HG03565 (cell line): ENCODE results near the gene KIF27.
"Not testable (repeated sequence)": the region's sequence is repeated elsewhere in the genome, so short reads cannot be mapped to it uniquely, and the experiment has no call there.

Experiments used
- ATAC-seq: cut with Tn5 transposase; IDR thresholded peaks from one replicate; pipeline ENCODE4 v1.9.1; 2021; ENCODE audit warnings: mild to moderate bottlenecking, moderate library complexity; ENCODE audit not compliant: unreplicated experiment

The KIF27 gene, protein sequence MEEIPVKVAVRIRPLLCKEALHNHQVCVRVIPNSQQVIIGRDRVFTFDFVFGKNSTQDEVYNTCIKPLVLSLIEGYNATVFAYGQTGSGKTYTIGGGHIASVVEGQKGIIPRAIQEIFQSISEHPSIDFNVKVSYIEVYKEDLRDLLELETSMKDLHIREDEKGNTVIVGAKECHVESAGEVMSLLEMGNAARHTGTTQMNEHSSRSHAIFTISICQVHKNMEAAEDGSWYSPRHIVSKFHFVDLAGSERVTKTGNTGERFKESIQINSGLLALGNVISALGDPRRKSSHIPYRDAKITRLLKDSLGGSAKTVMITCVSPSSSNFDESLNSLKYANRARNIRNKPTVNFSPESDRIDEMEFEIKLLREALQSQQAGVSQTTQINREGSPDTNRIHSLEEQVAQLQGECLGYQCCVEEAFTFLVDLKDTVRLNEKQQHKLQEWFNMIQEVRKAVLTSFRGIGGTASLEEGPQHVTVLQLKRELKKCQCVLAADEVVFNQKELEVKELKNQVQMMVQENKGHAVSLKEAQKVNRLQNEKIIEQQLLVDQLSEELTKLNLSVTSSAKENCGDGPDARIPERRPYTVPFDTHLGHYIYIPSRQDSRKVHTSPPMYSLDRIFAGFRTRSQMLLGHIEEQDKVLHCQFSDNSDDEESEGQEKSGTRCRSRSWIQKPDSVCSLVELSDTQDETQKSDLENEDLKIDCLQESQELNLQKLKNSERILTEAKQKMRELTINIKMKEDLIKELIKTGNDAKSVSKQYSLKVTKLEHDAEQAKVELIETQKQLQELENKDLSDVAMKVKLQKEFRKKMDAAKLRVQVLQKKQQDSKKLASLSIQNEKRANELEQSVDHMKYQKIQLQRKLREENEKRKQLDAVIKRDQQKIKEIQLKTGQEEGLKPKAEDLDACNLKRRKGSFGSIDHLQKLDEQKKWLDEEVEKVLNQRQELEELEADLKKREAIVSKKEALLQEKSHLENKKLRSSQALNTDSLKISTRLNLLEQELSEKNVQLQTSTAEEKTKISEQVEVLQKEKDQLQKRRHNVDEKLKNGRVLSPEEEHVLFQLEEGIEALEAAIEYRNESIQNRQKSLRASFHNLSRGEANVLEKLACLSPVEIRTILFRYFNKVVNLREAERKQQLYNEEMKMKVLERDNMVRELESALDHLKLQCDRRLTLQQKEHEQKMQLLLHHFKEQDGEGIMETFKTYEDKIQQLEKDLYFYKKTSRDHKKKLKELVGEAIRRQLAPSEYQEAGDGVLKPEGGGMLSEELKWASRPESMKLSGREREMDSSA (N-terminal part only)

DNA sequence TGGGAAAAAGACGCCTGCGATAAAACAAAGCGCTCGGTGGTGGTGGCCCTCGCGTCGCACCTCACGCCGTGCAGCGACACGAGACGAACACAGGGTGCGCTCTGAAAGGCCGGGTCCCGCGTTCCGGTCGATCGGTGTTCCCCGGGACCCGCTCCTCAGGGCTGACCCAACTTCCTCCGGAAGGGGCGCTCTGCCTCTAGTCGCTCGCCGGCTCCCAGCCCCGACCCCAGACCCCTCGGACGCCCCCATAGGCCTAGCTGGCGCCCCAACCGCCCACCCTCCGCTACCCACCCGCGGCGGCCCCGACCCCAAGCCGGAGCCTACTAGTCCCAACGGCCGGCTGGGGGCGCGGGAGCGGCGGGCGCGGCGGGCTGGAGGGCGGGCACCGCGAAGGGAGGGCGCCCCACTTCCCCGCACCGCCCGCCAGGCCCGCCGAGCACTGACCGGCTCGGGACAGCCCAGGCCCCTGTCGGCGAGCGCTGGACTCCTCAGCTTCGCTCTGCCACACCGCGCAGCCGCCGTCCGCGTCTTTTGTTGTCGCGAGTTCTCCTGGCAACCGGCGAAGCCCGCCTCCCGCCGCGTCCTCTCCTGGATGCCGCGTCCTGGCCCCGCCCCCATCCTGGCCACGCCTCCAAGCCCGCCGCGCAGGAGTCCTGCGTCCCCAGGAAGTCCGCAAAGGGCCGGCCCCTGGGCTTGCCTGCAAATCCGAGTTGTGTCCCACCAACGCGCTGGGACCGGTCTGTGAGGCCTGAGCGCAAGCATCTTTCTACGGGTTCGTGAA, at the start of gene KIF27:
TSS of gene KIF27 (minus strand) at position 506 of the 781 bp plus-strand sequence. CDS start 5,841 bp downstream, outside the sequence.
- peak; percentile 90 for ATAC-seq

DNA sequence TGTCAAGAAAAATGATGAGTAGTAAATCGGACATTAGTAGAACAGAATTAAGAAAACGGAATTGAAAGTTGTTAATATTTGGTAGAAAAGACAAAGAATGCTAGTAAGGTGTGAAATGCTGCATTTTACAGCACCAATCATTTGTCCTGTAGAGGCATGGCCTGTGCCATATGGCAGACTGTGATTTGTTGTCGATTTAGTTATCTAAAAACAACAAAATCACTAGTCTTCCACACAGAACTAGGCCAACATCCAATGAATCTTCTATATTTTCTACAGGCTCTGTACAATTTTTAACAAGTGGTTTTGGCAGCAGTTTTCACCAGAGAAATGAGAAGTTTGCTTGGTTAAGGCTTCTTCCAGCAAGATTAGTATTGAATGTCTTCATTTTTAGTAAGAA, 48.4 kb upstream of the KIF27 start:
- no peak for ATAC-seq

DNA sequence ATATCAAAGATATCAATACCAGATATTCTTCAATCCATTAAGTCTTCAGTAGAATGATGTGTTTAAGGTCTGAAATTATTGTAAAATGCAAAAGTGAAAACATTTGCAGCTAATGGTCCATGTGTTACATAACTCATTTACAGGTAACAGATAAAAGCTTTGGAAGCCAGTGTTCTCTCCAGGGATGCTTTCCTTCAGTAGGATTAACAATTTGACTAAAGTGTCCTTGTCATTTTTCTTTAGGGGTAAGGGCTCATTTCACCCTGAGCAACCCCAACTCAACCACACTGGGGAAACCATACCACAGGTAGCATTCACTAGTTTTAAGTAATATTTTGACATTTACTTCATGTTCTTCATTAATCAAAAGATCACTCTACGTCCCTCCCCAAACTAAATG, 45.8 kb upstream of the KIF27 start:
- ATAC-seq: no peak

DNA sequence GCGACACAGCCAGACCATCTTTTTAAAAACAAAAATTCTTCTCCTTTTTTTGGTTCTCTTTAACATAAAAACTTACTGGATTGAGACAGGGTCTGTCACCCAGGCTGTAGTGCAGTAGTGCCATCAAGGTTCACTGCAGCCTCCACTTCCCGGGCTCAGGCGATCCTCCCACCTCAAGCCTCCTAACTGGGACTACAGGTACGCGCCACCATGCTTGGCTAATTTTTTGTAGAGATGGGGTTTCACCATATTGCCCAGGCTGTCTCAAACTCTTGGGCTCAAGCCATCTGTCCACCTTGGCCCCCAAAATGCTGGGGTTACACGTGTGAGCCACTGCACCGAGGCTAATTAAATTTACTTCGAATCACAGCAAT, 45.0 kb upstream of the KIF27 start:
- ATAC-seq: no peak

DNA sequence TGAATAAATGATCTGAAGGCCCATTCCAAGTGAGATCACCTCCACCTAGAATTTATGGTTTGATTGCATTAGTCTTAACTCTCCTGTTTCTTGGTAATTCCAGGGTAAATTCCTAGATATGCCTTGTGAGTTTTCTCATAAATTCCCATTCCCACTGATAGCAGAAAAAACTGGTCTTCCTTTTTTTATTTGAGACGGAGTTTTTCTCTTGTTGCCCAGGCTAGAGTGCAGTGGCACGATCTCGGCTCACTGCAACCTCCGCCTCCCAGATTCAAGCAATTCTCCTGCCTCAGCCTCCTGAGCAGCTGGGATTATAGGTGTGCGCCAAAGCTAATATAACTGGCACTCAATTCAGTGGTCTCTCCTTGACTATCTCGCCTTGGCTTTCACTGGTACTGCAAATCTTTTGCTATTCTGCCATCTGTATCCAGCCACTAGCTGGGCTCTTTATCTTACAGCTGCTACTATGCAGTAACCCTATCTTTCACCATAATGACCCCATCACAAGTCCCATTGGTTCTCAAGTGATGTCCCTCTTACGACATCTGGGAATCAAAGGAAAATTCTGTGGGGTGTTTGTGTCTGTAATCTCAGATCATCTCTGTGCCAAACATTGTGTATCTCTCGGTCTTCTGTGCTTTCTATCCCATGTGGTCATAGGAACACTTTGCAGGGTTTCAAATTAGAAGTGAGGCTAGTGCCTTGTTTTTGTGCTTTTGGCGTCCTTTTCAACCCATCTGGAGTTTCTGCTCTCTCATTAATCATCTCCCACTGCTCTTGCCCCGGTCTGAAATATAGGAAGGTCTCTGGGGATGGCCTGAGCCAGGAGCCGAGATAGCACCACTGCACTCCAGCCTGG, 44.3 kb upstream of the KIF27 start:
- no peak for ATAC-seq

DNA sequence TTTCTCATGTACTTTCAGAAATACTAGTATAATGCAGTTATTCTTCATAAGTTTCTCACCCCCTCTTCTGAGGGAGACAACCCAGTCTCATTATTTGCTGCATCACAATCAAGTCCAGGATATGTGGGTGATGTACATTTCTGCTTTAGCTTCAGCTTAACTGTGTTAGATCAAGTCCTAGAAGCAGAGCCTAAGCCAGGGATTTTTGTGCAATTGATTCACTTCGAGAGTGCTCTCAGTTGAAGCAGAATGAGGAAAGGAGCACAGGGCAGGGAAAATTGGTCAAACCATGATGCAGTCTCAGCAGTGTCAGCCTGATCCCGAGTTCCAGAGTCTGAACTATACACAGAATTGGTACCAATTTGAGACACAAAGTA, 43.7 kb upstream of the KIF27 start:
- ATAC-seq: no peak

DNA sequence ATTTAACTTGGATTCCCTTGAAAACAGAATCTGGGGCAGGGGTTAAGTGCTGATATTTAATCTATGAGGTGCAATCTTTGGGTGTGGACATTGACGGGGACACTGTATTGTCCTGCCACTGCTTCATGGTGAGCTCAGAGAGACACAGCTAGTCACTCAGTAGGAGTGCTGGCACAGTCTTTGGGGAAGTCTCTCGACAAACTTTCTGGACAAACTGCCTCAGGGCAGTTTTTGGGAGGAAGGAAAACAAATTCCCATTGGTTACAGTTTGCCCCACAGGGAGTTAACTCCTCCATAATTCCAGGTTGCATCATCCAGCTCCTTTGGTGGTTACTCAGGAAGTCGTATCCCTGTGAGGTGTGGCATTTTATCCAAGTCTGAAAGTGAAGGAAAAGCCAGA, 40.9 kb upstream of the KIF27 start:
- ATAC-seq: no peak

DNA sequence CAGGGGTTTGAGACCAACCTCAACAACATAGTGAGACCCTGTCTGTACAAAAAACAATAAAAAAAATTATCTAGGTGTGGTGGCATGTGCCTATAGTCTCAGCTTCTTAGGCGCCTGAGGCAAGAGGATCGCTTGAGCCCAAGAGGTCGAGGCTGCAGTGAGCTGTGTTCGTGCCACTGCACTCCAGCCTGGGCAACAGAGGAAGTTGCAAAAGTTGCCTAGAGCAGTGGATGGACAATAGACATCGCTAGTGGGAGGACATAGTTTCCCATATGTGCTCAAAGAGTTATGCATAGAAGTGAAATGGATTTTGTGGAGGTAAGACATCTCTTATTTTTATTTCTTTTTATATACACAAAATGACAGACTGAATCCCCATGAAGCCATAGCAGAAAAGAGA, 39.8 kb upstream of the KIF27 start:
- no peak for ATAC-seq

DNA sequence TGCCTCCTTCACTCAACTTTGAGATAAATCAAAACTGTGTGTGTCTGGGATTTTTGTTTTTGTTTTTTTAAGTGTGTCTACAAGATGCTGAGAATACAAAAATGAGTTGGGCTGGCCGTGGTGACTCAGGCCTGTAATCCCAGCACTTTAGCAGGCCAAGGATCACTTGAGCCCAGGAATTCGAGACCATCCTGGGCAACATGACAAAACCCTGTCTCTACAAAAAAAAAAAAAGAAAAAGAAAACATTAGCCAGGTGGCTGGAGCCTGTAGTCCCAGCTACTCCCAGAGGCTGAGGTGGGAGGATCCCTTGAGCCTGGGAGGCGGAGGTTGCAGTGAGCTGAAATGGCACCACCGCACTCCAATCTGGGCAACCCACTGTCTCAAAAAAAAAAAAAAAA, 37.8 kb upstream of the KIF27 start:
- no peak for ATAC-seq

DNA sequence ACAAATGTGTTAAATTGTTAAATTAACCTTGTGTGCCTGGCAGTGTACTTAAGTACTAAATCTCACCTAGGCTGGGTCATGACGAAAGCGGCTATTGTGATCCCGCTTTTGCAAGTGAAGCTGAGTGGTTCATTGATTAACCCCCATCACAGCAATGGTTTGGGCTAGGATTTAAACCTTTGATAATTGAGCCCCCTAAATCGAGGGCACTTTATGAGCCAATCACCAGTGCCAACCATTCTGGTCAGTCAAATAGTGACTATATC, 35.9 kb upstream of the KIF27 start:
- no peak for ATAC-seq

DNA sequence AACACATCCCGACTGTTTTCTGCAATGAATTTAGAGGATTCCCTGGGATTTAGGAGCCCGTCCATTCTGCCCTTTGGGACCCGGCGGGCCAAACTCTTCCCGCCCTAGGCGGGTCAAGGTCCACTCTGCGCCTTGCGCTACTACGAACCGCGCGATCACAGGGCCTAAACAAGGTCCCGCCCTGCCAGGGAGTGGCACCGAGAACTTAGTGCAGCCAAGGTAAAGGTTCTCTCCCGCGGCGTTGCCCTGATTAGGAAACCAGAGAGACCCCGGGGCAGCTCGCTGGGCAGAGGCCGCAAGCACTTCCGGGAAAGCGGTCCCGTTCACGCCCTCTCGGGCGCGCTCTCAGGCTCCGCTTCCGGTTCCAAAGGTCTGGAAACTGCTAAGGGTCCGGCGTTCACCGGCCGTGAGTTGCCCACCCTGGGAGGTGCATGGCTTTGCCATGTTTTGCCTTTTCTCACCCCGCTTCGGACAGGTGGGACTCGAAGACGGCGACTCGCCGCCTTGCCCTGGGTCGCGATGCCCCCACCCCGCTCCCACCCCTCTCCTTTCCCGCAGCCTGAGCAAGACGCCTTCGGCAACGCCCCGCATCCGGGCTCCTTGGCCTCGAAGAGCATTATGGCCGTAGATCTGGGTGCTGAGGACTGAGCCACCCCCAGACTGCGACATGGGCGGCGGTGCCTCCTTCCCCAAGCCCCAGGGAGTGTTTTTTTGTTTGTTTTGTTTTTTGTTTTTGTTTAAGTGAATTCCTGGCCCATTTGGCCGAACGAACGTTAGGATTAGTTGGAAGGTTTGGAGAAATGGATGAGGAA, 35.4 kb upstream of the KIF27 start:
- ATAC-seq: peak; percentile 59

DNA sequence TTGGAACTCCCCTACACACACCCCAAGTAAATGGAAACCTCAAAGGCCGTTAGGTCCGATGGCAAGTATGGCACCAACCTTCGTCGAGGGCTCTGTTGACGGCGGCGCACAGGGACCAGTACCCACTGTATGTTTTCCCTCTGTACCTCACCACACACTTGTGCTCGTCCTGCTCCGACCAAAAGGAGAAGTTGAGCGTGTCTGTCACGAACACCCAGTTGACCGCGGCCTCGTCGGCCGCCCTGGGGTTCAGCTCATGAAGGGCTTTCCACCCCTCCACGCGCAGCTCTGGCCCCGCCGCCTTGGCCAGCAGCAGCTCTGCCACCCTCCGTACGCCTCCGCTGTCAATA, 34.8 kb upstream of the KIF27 start:
- ATAC-seq: peak; percentile 32

DNA sequence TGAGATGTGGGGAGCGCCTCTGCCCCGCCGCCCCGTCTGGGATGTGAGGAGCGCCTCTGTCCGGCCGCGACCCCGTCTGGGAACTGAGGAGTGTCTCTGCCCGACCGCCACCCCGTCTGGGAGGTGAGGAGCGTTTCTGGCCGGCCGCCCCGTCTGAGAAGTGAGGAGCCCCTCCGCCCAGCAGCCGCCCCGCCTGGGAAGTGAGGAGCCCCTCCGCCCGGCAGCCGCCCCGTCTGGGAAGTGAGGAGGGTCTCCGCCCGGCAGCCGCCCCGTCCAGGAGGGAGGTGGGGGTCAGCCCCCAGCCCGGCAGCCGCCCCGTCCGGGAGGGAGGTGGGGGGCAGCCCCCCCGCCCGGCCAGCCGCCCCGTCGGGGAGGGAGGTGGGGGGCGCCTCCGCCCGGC, 26.9 kb upstream of the KIF27 start:
- not testable (repeated sequence) for ATAC-seq

DNA sequence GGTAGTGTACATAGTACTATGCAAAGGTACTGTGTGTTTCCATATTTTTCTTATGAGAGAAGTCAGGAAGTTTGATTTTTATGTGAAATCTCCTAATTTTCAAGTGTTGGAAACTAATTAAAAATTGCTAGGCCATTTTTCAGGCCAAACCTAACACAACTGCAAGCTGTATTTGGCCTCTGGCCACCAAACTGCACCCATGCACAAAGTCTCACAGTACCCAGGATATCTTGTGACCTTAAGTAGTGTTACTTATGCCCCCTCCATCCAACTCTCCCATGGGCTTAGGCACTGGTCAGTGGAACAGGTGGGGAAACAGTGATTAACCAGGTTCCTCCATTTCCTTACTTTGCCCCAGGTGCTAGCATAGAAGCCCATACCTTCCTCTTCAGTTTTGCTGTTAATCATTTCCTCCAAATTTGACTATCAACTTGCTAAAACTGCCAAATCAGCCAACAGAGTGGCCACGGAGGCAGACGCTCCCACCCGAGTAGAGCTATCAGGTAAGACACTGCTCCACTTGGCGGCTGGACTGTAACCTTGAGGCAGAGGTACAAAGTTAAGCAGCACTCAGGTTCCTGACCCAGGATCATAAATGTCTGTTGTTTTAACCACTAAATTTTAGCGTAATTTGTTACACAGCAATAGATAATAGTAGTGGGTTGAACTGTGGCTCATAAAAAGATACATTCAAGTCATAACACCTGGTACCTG, 19.5 kb upstream of the KIF27 start:
- no peak for ATAC-seq

DNA sequence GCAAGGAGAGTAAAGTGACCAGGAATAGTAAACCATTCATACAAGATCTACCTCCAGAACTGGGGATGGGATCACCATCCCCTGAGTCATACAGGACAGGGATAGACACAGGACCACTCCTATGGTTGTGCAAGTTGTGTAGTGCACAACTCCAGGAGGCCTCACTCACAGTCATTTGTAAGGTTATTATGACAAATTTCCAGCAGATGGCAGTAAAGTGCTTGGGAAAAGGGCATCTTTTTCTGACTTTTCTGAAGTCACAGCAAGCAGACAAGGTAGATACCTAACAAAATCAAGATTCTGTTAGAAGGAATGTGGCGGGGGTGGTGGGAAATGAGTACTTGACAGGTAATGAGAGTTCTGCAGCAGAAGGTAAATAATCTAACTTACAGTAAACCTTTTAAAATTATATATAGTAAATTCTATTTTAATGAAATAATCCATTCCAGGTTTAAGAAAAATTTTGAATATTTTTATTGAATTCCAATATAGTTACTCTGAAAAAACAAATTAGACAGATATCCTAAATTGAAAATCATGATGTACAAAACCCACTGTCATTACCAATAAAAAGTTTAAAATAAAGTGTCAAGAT, 16.7 kb upstream of the KIF27 start:
- ATAC-seq: no peak

DNA sequence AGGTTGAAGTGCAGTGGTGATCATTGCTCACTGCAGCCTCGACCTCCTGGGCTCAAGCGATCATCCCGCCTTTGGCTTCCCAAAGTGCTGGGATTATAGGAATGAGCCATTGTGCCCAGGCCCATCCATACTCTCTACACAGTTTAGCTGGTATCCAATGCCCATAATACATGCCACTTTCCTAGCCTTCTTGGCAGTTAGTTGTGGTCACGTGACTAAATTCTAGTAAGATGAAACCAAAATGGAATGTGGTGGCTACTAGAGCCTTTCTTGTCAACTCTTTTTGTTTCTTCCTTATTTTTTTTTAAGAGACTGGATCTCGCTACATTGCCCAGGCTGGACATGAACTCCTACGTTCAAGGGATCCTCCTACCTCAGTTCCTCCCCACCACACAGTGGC, 15.3 kb upstream of the KIF27 start:
- ATAC-seq: no peak

DNA sequence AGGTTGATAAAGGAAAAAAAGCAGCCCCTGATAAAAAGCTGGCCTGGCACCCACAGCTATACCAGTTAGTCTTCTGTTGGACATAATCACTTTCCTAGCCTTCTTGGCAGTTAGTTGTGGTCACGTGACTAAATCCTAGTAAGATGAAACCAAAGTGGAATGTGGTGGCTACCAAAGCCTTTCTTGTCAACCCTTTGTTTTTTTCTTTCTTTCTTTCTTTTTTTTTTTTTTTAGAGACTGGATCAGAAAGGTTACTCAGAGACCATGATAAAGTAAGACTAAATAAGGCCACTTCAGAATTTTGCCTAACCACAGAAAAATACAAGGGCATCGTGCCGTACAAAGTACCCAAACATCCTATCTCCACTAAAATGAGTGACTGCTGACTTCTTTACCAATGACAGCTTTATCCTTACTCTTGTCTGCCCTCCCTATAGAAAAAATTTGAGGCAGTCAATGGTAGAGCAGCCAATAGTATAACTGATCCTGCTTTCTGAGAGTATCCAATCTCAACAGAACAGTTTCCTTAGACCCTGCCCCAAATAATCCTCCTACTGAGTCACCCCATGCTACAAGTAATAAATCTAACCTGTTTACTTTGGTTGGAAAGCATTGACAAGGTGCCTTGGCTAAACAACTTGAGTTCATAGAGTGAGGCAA, 14.2 kb upstream of the KIF27 start:
- ATAC-seq: no peak
